Upper lobe of left lung (tissue), 4 donors: Measurements from ENCODE around the gene SDK2.

Experiments used
- CTCF ChIP-seq, 6 experiments: fragments of 450-650 bp in 4 of 6; fragments of 200-600 bp in 2 of 6; sonication (generic) in 2 of 6; IDR thresholded peaks; one replicate each; pipeline ENCODE4 v1.5.1; 2016 to 2019; ENCODE audit warnings: antibody characterized with exemption in 6 of 6
- POLR2A ChIP-seq, 4 donors: fragments of 450-650 bp; IDR thresholded peaks; one replicate each; pipeline ENCODE4 v1.5.1; 2016 to 2017; ENCODE audit warnings: antibody characterized with exemption in 4 of 4, mild to moderate bottlenecking in 2 of 4

- TF ChIP-seq CTCF (IDR thresholded peaks at IDR 0.05): no peak
- TF ChIP-seq POLR2A (IDR thresholded peaks at IDR 0.05): no peak
These were observed 135.2 kb downstream of the SDK2 start for GRCh38 chr17:73508931-73509605.
